ENCODE data around the gene DOCK2. TPM values are rescaled to one million over a fixed set of nuclear protein-coding genes. Genes with fewer than 3 reads are reported as not detected.

DOCK2 gene
- total RNA-seq, 2 experiments from 2014 or later = 318 to 320 TPM

GRCh38 chr5:170100066-170100943 lies 463.2 kb downstream of the DOCK2 start:
- peaks cover 14% of the 10 kb centered on the region for H3K27me3 Mint-ChIP-seq (ENCODE audit: low read depth)
- ATAC-seq = peak; percentile 45
- H3K9me3 Mint-ChIP-seq (ENCODE audit: insufficient read depth) = no peaks in the 10 kb centered on the region
- DNase-seq = peak; percentile 82
- POLR2A ChIA-PET = no interaction called here
- no peak overlapping the region for H3K27ac Mint-ChIP-seq
- no peaks in the 10 kb centered on the region for H3K4me1 Mint-ChIP-seq (ENCODE audit: low read depth)
- CTCF ChIA-PET = interaction anchor here (0.6 to 4.1 kb wide), 14 partner anchors 18 to 319 kb away, joined by 3 to 38 read pairs (median 4); no protein-coding TSS in a partner anchor
- no peak overlapping the region for H3K4me3 Mint-ChIP-seq
- H3K36me3 Mint-ChIP-seq (ENCODE audit: low read depth) = no peaks in the 10 kb centered on the region

- no peak overlapping the region for H3K27ac Mint-ChIP-seq
- H3K4me3 Mint-ChIP-seq = no peak overlapping the region
- no peaks in the 10 kb centered on the region for H3K4me1 Mint-ChIP-seq (ENCODE audit: low read depth)
- POLR2A ChIA-PET = no interaction called here
- H3K9me3 Mint-ChIP-seq (ENCODE audit: insufficient read depth) = no peaks in the 10 kb centered on the region
- ATAC-seq = no peak
- H3K36me3 Mint-ChIP-seq (ENCODE audit: low read depth) = no peaks in the 10 kb centered on the region
- DNase-seq = no peak
- CTCF ChIA-PET = interaction anchor here (0.6 to 2.6 kb wide), 2 partner anchors 42 to 323 kb away, joined by 3 to 6 read pairs; no protein-coding TSS in a partner anchor
- peaks cover 6% of the 10 kb centered on the region for H3K27me3 Mint-ChIP-seq (ENCODE audit: low read depth)
Observed at GRCh38 chr5:170103447-170103846, 466.4 kb downstream of the DOCK2 start.

GRCh38 chr5:170104299-170104698 lies 467.2 kb downstream of the DOCK2 start:
- CTCF ChIA-PET = no interaction called here

GRCh38 chr5:170104710-170105109 lies 467.6 kb downstream of the DOCK2 start:
- no peak overlapping the region for H3K27ac Mint-ChIP-seq
- POLR2A ChIA-PET = no interaction called here
- no peak overlapping the region for H3K4me3 Mint-ChIP-seq
- ATAC-seq (no peak), DNase-seq (no peak)
- no peaks in the 10 kb centered on the region for H3K4me1 Mint-ChIP-seq (ENCODE audit: low read depth)
- peaks cover 1% of the 10 kb centered on the region for H3K27me3 Mint-ChIP-seq (ENCODE audit: low read depth)
- no peaks in the 10 kb centered on the region for H3K9me3 Mint-ChIP-seq (ENCODE audit: insufficient read depth)
- CTCF ChIA-PET = interaction anchor here (1.5 kb wide), 1 partner anchor 80 kb away, joined by 3 read pairs; no protein-coding TSS in a partner anchor
- H3K36me3 Mint-ChIP-seq (ENCODE audit: low read depth) = no peaks in the 10 kb centered on the region

More at GRCh38 chr5:170104299-170104698, 467.2 kb downstream of the DOCK2 start:
- no peak for ATAC-seq
- H3K36me3 Mint-ChIP-seq (ENCODE audit: low read depth) = no peaks in the 10 kb centered on the region
- H3K4me1 Mint-ChIP-seq (ENCODE audit: low read depth) = no peaks in the 10 kb centered on the region
- no peak overlapping the region for H3K4me3 Mint-ChIP-seq
- no peaks in the 10 kb centered on the region for H3K9me3 Mint-ChIP-seq (ENCODE audit: insufficient read depth)
- H3K27ac Mint-ChIP-seq = no peak overlapping the region
- H3K27me3 Mint-ChIP-seq (ENCODE audit: low read depth) = peaks cover 2% of the 10 kb centered on the region
- no peak for DNase-seq
- POLR2A ChIA-PET = no interaction called here

GRCh38 chr5:170105642-170106611 lies 468.9 kb downstream of the DOCK2 start, which contains the start of gene FOXI1:
Gene FOXI1 (plus strand): TSS chr5:170105897. CDS start chr5:170105958, 61 bp downstream.
- Mint-ChIP-seq H3K36me3 (ENCODE audit: low read depth) (no peaks in the 10 kb centered on the region), H3K27me3 (ENCODE audit: low read depth) (no peaks in the 10 kb centered on the region), H3K4me1 (ENCODE audit: low read depth) (no peaks in the 10 kb centered on the region), H3K27ac (no peak within 1 kb of the TSS), H3K4me3 (no peak within 1 kb of the TSS), H3K9me3 (ENCODE audit: insufficient read depth) (no peaks in the 10 kb centered on the region)
- ATAC-seq (no peak), DNase-seq (no peak)
- POLR2A ChIA-PET = interaction anchor here (0.6 kb wide), 1 partner anchor 172 kb away, joined by 3 read pairs; no protein-coding TSS in a partner anchor
- CTCF ChIA-PET = interaction anchor here (1.5 kb wide), 1 partner anchor 79 kb away, joined by 3 read pairs; no protein-coding TSS in a partner anchor

GRCh38 chr5:170107674-170108073 lies 470.6 kb downstream of the DOCK2 start:
- Mint-ChIP-seq H3K4me1 (ENCODE audit: low read depth) (no peaks in the 10 kb centered on the region), H3K4me3 (no peak overlapping the region), H3K9me3 (ENCODE audit: insufficient read depth) (no peaks in the 10 kb centered on the region), H3K27me3 (ENCODE audit: low read depth) (no peaks in the 10 kb centered on the region), H3K36me3 (ENCODE audit: low read depth) (no peaks in the 10 kb centered on the region), H3K27ac (no peak overlapping the region)
- ChIA-PET POLR2A (no interaction called here), CTCF (no interaction called here)
- DNase-seq = no peak
- ATAC-seq = no peak

DNA sequence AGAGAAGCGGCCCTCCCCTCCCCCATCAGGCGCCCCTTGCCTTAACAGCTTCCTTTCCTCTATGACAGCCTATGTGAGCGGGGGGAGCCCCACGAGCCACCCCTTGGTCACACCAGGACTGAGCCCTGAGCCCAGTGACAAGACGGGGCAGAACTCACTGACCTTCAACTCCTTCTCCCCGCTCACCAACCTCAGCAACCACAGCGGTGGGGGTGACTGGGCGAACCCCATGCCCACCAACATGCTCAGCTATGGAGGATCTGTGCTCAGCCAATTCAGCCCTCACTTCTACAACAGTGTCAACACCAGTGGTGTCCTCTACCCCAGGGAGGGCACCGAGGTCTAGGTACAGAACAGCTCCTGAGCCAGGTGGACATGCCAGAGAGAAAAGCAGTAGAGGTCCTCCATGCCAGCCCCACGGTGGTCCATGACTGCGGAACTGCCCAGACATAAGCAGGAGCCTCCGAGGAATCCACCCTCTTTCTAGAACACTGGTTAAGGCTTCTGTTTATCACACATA lies 471.3 kb downstream of the DOCK2 start:
- no peaks in the 10 kb centered on the region for H3K9me3 Mint-ChIP-seq (ENCODE audit: insufficient read depth)
- ChIA-PET POLR2A (no interaction called here), CTCF (no interaction called here)
- no peaks in the 10 kb centered on the region for H3K27me3 Mint-ChIP-seq (ENCODE audit: low read depth)
- H3K4me3 Mint-ChIP-seq = no peak overlapping the region
- no peak overlapping the region for H3K27ac Mint-ChIP-seq
- H3K36me3 Mint-ChIP-seq (ENCODE audit: low read depth) = no peaks in the 10 kb centered on the region
- no peaks in the 10 kb centered on the region for H3K4me1 Mint-ChIP-seq (ENCODE audit: low read depth)
- DNase-seq (no peak), ATAC-seq (no peak)

GRCh38 chr5:170109059-170110031 lies 472.3 kb downstream of the DOCK2 start:
- POLR2A ChIA-PET = no interaction called here
- Mint-ChIP-seq H3K4me3 (no peak overlapping the region), H3K27me3 (ENCODE audit: low read depth) (no peaks in the 10 kb centered on the region), H3K9me3 (ENCODE audit: insufficient read depth) (no peaks in the 10 kb centered on the region), H3K4me1 (ENCODE audit: low read depth) (no peaks in the 10 kb centered on the region), H3K27ac (no peak overlapping the region), H3K36me3 (ENCODE audit: low read depth) (no peaks in the 10 kb centered on the region)
- no peak for DNase-seq
- CTCF ChIA-PET = no interaction called here
- ATAC-seq = no peak

GRCh38 chr5:170110403-170111087 lies 473.5 kb downstream of the DOCK2 start:
- no peaks in the 10 kb centered on the region for H3K36me3 Mint-ChIP-seq (ENCODE audit: low read depth)
- POLR2A ChIA-PET = no interaction called here
- CTCF ChIA-PET = no interaction called here

GRCh38 chr5:170111088-170111785 lies 474.2 kb downstream of the DOCK2 start:
- H3K4me1 Mint-ChIP-seq (ENCODE audit: low read depth) = no peaks in the 10 kb centered on the region
- H3K27me3 Mint-ChIP-seq (ENCODE audit: low read depth) = no peaks in the 10 kb centered on the region
- H3K27ac Mint-ChIP-seq = no peak overlapping the region
- ChIA-PET CTCF (no interaction called here), POLR2A (no interaction called here)
- no peaks in the 10 kb centered on the region for H3K36me3 Mint-ChIP-seq (ENCODE audit: low read depth)
- DNase-seq (no peak), ATAC-seq (no peak)
- no peaks in the 10 kb centered on the region for H3K9me3 Mint-ChIP-seq (ENCODE audit: insufficient read depth)
- H3K4me3 Mint-ChIP-seq = no peak overlapping the region

More at GRCh38 chr5:170110403-170111087, 473.5 kb downstream of the DOCK2 start:
- no peaks in the 10 kb centered on the region for H3K27me3 Mint-ChIP-seq (ENCODE audit: low read depth)
- no peaks in the 10 kb centered on the region for H3K9me3 Mint-ChIP-seq (ENCODE audit: insufficient read depth)
- no peaks in the 10 kb centered on the region for H3K4me1 Mint-ChIP-seq (ENCODE audit: low read depth)
- ATAC-seq (no peak), DNase-seq (no peak)
- no peak overlapping the region for H3K4me3 Mint-ChIP-seq
- no peak overlapping the region for H3K27ac Mint-ChIP-seq
